ENCODE data around the gene PLA2R1.

PLA2R1 gene

GRCh38 chr2:160028431-160029269 lies 33.8 kb downstream of the PLA2R1 start:
- no peak for DNase-seq

- no peak for DNase-seq
Observed at GRCh38 chr2:160022162-160022561, 40.3 kb downstream of the PLA2R1 start.

GRCh38 chr2:160019374-160020090 lies 42.9 kb downstream of the PLA2R1 start:
- no peak for DNase-seq

GRCh38 chr2:160015746-160016145 lies 46.7 kb downstream of the PLA2R1 start:
- DNase-seq: no peak

GRCh38 chr2:160014227-160014626 lies 48.2 kb downstream of the PLA2R1 start:
- DNase-seq: no peak

- DNase-seq: no peak
Observed at GRCh38 chr2:160010361-160011145, 51.9 kb downstream of the PLA2R1 start.

GRCh38 chr2:160007111-160007510 lies 55.3 kb downstream of the PLA2R1 start:
- no peak for DNase-seq

GRCh38 chr2:160006475-160006874 lies 55.9 kb downstream of the PLA2R1 start:
- DNase-seq: no peak

- DNase-seq: no peak
Observed at GRCh38 chr2:160005908-160006307, 56.5 kb downstream of the PLA2R1 start.

- DNase-seq: no peak
Observed at GRCh38 chr2:160005476-160005875, 56.9 kb downstream of the PLA2R1 start.

GRCh38 chr2:159998961-159999360 lies 63.5 kb downstream of the PLA2R1 start:
- no peak for DNase-seq

GRCh38 chr2:159998243-159998642 lies 64.2 kb downstream of the PLA2R1 start:
- no peak for DNase-seq

- no peak for DNase-seq
Observed at GRCh38 chr2:159996792-159997546, 65.4 kb downstream of the PLA2R1 start.

GRCh38 chr2:159995038-159995437 lies 67.4 kb downstream of the PLA2R1 start:
- DNase-seq: no peak

GRCh38 chr2:159989249-159989648 lies 73.2 kb downstream of the PLA2R1 start:
- DNase-seq: no peak

GRCh38 chr2:159988412-159988970 lies 73.9 kb downstream of the PLA2R1 start:
- DNase-seq: no peak

- no peak for DNase-seq
Observed at GRCh38 chr2:159987181-159987580, 75.2 kb downstream of the PLA2R1 start.

GRCh38 chr2:159985656-159986055 lies 76.8 kb downstream of the PLA2R1 start:
- no peak for DNase-seq

GRCh38 chr2:159984034-159984433 lies 78.4 kb downstream of the PLA2R1 start:
- no peak for DNase-seq

GRCh38 chr2:159982842-159983785 lies 79.3 kb downstream of the PLA2R1 start:
- no peak for DNase-seq

GRCh38 chr2:159982270-159982669 lies 80.1 kb downstream of the PLA2R1 start:
- DNase-seq: no peak

Measured in NCI-H524 treated with DMSO at 0.1 percent for 48 hours (cell line).